K562 (cell line): Measurements from ENCODE around the gene TACR2. TPM values are rescaled to one million over a fixed set of nuclear protein-coding genes. Genes with fewer than 3 reads are reported as not detected.

Experiments used
- ATAC-seq: fragments of 200-7000 bp; cut with Tn5 transposase; 3 replicates; pipeline ENCODE4 v1.9.1; 2020; ENCODE audit warnings: moderate library complexity
- BruUV-seq: library from RNA; stranded (reverse); fragments of 400-500 nt; replicated peaks from 2 replicates; lab custom pipeline; 2021; lab: Mats Ljungman, UMichigan
- CTCF ChIA-PET: fragments of 300-600 bp; formaldehyde crosslinking; extraction: SDS; loops from one replicate; lab custom pipeline; 2021; ENCODE audit warnings: low intra/inter-chr PET ratio; lab: Yijun Ruan, JAX
- POLR2A ChIA-PET: fragments of 300-600, 350-650 bp; sonication (Branson Sonifier 250); formaldehyde crosslinking; extraction: SDS; loops from one replicate; lab custom pipeline; 2021; ENCODE audit warnings: antibody characterized with exemption, inconsistent platforms; lab: Yijun Ruan, JAX
- DNase-seq, 4 experiments: peaks; one replicate each; pipeline versions ENCODE4 v3.0.0 to v3.0.0-alpha.2; 2011 to 2018; ENCODE audit warnings: low spot score in 3 of 4, mixed read lengths in 3 of 4; ENCODE audit errors: extremely low read depth in 1 of 4
- FAIRE-seq: peaks from 2 replicates; lab custom pipeline; 2011; peaks lifted over from hg19 to GRCh38; lab: Jason Lieb, UNC
- H2AFZ ChIP-seq: 2 replicates; pipeline ENCODE4 v1.6.0; 2011; ENCODE audit warnings: low read depth, low read length, control low read depth, inconsistent platforms
- H3K27ac ChIP-seq: fragments of 200-600 bp; 3 replicates; pipeline ENCODE4 v1.8.0; 2011; ENCODE audit warnings: low read depth, mild to moderate bottlenecking, control low read depth, inconsistent platforms, low read length, moderate library complexity, mixed read lengths; ENCODE audit errors: extremely low read depth
- H3K27me3 ChIP-seq, 2 experiments: fragments of 300-600 bp in 1 of 2; 2 replicates in 1 of 2; 3 replicates in 1 of 2; pipeline versions ENCODE4 v1.6.0 to v1.8.0; 2011; ENCODE audit warnings: inconsistent platforms in 2 of 2, low read length in 2 of 2, mild to moderate bottlenecking in 1 of 2, mixed read lengths in 1 of 2, moderate library complexity in 1 of 2; ENCODE audit not compliant: control insufficient read depth in 2 of 2, insufficient read depth in 2 of 2
- H3K36me3 ChIP-seq: fragments of 300-600 bp; 3 replicates; pipeline ENCODE4 v1.8.0; 2011; ENCODE audit warnings: mild to moderate bottlenecking, low read length, inconsistent platforms; ENCODE audit not compliant: control insufficient read depth, insufficient read depth
- H3K4me1 ChIP-seq, 2 experiments: fragments of 200-600 bp in 1 of 2; replicated peaks in 1 of 2; 2 replicates in 1 of 2; 3 replicates in 1 of 2; pipeline versions ENCODE4 v1.5.1 to v1.8.0; 2011; ENCODE audit warnings: inconsistent platforms in 2 of 2, low read length in 2 of 2, mild to moderate bottlenecking in 1 of 2, mixed read lengths in 1 of 2, moderate library complexity in 1 of 2; ENCODE audit not compliant: control insufficient read depth in 2 of 2, insufficient read depth in 2 of 2
- H3K4me2 ChIP-seq: 2 replicates; pipeline ENCODE4 v1.6.1; 2011; ENCODE audit warnings: low read length, control low read depth, inconsistent platforms, mixed read lengths; ENCODE audit not compliant: insufficient read depth
- H3K4me3 ChIP-seq: fragments of 200-600 bp; sonication (generic), shearing (Covaris generic); 2 replicates; pipeline ENCODE4 v1.5.1; 2016; ENCODE audit warnings: control low read depth, inconsistent platforms
- H3K79me2 ChIP-seq: fragments of 200-600 bp; 3 replicates; pipeline ENCODE4 v1.8.0; 2011; ENCODE audit warnings: low read length, inconsistent platforms; ENCODE audit not compliant: control insufficient read depth, insufficient read depth
- H3K9ac ChIP-seq, 2 experiments: 2 replicates each; pipeline versions ENCODE4 v1.6.0 to v1.6.1; 2011; ENCODE audit warnings: low read depth in 2 of 2, low read length in 2 of 2, control low read depth in 1 of 2, inconsistent platforms in 1 of 2, mild to moderate bottlenecking in 1 of 2, mixed read lengths in 1 of 2; ENCODE audit not compliant: insufficient read depth in 1 of 2
- H3K9me1 ChIP-seq: one replicate; pipeline ENCODE4 v1.6.0; 2011; ENCODE audit warnings: inconsistent platforms, mild to moderate bottlenecking, low read length, moderate library complexity; ENCODE audit not compliant: control insufficient read depth, insufficient read depth
- H3K9me3 ChIP-seq: replicated peaks from 2 replicates; pipeline ENCODE4 v1.5.1; 2011; ENCODE audit warnings: low read depth, low read length, inconsistent platforms; ENCODE audit not compliant: control insufficient read depth, insufficient read depth
- H4K20me1 ChIP-seq: replicated peaks from 2 replicates; pipeline ENCODE4 v1.6.1; 2011; ENCODE audit warnings: low read length, inconsistent platforms, mixed read lengths; ENCODE audit not compliant: control insufficient read depth, insufficient read depth
- ATF1 ChIP-seq, 2 experiments: fragments of 450-650 bp in 1 of 2; IDR thresholded peaks; 2 replicates each; pipeline ENCODE4 v1.6.1; 2016; ENCODE audit warnings: missing compliant biosample characterization in 1 of 2, missing genetic modification characterization in 1 of 2
- NFE2 ChIP-seq: IDR thresholded peaks from 2 replicates; pipeline ENCODE4 v1.6.1; 2014; ENCODE audit warnings: antibody characterized with exemption, low read depth
- POLR2A ChIP-seq: fragments of 450-650 bp; conservative IDR thresholded peaks from 2 replicates; pipeline ENCODE4 v1.6.1; 2016
- PURB ChIP-seq: sonication (generic); formaldehyde crosslinking; IDR thresholded peaks from 2 replicates; pipeline ENCODE4 v1.9.0; 2021; ENCODE audit warnings: low read depth, mild to moderate bottlenecking, missing genetic modification reagents
- SIX5 ChIP-seq, 2 experiments: IDR thresholded peaks; 2 replicates each; pipeline ENCODE4 v1.6.1; 2011; ENCODE audit warnings: low read length in 2 of 2, borderline replicate concordance in 1 of 2, low read depth in 1 of 2, mild to moderate bottlenecking in 1 of 2, moderate library complexity in 1 of 2; ENCODE audit not compliant: insufficient read depth in 1 of 2
- SP2 ChIP-seq: IDR thresholded peaks from 2 replicates; pipeline ENCODE4 v1.6.1; 2011; ENCODE audit warnings: mild to moderate bottlenecking, low read depth, low read length, moderate library complexity; ENCODE audit not compliant: poor library complexity, severe bottlenecking; ENCODE audit errors: extremely low read depth
- SUPT5H ChIP-seq: fragments of 450-650 bp; IDR thresholded peaks from 2 replicates; pipeline ENCODE4 v1.6.1; 2016
- TAF1 ChIP-seq: IDR thresholded peaks from 2 replicates; pipeline ENCODE4 v1.6.1; 2011; ENCODE audit warnings: mild to moderate bottlenecking, low read length, moderate library complexity; ENCODE audit not compliant: insufficient read depth, control insufficient read depth, severe bottlenecking; ENCODE audit errors: extremely low read depth
- WHSC1 ChIP-seq: IDR thresholded peaks from one replicate; pipeline ENCODE4 v1.6.1; 2012; ENCODE audit warnings: low read length, control low read depth, inconsistent platforms
- ZNF121 ChIP-seq: sonication (generic); formaldehyde crosslinking; conservative IDR thresholded peaks from 2 replicates; pipeline ENCODE4 v1.8.0; 2022; ENCODE audit warnings: missing genetic modification reagents
- WGBS: fragments of 100-300 bp; shearing (Covaris generic); methylation state at CpG from one replicate; pipeline ENCODE4 v1.1.6; 2016; ENCODE audit warnings: low coverage, mixed read lengths; ENCODE audit not compliant: insufficient coverage; ENCODE audit errors: missing lambda C conversion rate; 5-methylcytosine and 5-hydroxymethylcytosine counted together
- in situ Hi-C: fragments of 300-500 bp; cut with MboI; formaldehyde crosslinking; loops from 4 replicates; pipeline ENCODE4 v1.15.0; 2018; ENCODE audit warnings: inconsistent platforms, mixed read lengths
- intact Hi-C: fragments of 100-400 bp; cut with micrococcal nuclease; formaldehyde crosslinking; loops from 2 replicates; pipeline ENCODE4 v1.14.2; 2022
- polyA plus RNA-seq, 8 experiments: library from polyadenylated mRNA; depleted of rRNA in 4 of 8; stranded (reverse) in 5 of 8; unstranded in 3 of 8; fragments of >200 nt; fragmentation: Nextera tagmentation in 2 of 8; fragmentation: Illumina TruSeq in 1 of 8; extraction: Ambion mirVana in 2 of 8; extraction: Trizol in 1 of 8; gene quantifications; 2 replicates each; pipeline versions ENCODE4 v1.2.1 to v1.2.3, GENCODE V29; 2011 to 2014; ENCODE audit warnings: inconsistent platforms in 1 of 8, missing spikeins in 1 of 8
- total RNA-seq, 7 experiments: library from RNA; depleted of rRNA in 6 of 7; stranded (reverse); fragments of >200 nt in 6 of 7; fragmentation: Illumina TruSeq in 2 of 7; extraction: Trizol in 2 of 7; gene quantifications; 2 replicates each; pipeline versions ENCODE4 v1.2.1 to v1.2.3, GENCODE V29; 2011 to 2021; ENCODE audit warnings: low replicate concordance in 1 of 7

TACR2 gene
- total and polyA plus RNA-seq, 9 of the 15 experiments (the other 6 are each of a cell fraction or from before 2014, with no cell fraction given) = not detected

GRCh38 chr10:69403519-69403918 is 13.2 kb downstream of the TACR2 start:
- Histone ChIP-seq H3K36me3 (peaks cover 58% of the 10 kb centered on the region), H3K79me2 (no peaks in the 10 kb centered on the region), H3K27me3 (no peaks in the 10 kb centered on the region), H3K4me1 (peaks cover 4 to 23% of the 10 kb centered on the region in 2 experiments; a peak in 4 of 5 replicates), H3K9me1 (peaks cover 2% of the 10 kb centered on the region), H3K9me3 (no peaks in the 10 kb centered on the region), H2AFZ (no peak overlapping the region), H3K4me3 (no peak overlapping the region), H3K4me2 (no peak overlapping the region), H3K9ac (no peak overlapping the region), H3K27ac (no peak overlapping the region), H4K20me1 (0 out of 2 replicates have a peak, but pooled peaks cover 4% of the 10 kb centered on the region)
- 67% methylated on average over 3 of the region's 3 CpGs for WGBS
- POLR2A ChIA-PET = interaction anchor here (1.8 kb wide), 1 partner anchor 11 kb away, joined by 6 read pairs; no protein-coding TSS in a partner anchor
- intact Hi-C loops = no loop called here
- ATAC-seq = no peak
- CTCF ChIA-PET = no interaction called here
- peak; percentile 73 for FAIRE-seq
- no peak for DNase-seq
- in situ Hi-C loops = no loop called here
- no TSS peak for BruUV-seq
- TF ChIP-seq SP2 (no peak), SIX5 (IDR thresholded peaks at IDR 0.05; ENCODE audit: borderline replicate concordance in 1 of 2, insufficient read depth in 1 of 2, low read depth in 1 of 2, low read length in 2 of 2) (no peak), WHSC1 (no peak), POLR2A (0 out of 2 replicates have a peak, but pooled peaks have one; percentile 5), NFE2 (no peak)

GRCh38 chr10:69403066-69403465 is 13.7 kb downstream of the TACR2 start:
- TF ChIP-seq ATF1 (CRISPR knock-in tag; IDR thresholded peaks at IDR 0.05) (no peak), ATF1 (tag; IDR thresholded peaks at IDR 0.05) (no peak), POLR2A (0 out of 2 replicates have a peak, but pooled peaks have one; percentile 35), ZNF121 (peak; percentile 91), SUPT5H (0 out of 2 replicates have a peak, but pooled peaks have one; percentile 34), PURB (CRISPR knock-in tag) (no peak), TAF1 (no peak)
- peaks cover 2% of the 10 kb centered on the region for H3K9me1 ChIP-seq
- intact Hi-C loops = no loop called here
- ChIA-PET CTCF (no interaction called here), POLR2A (interaction anchor here (1.8 kb wide), 1 partner anchor 10 kb away, joined by 6 read pairs; no protein-coding TSS in a partner anchor)
- H4K20me1 ChIP-seq = 0 out of 2 replicates have a peak, but pooled peaks cover 4% of the 10 kb centered on the region
- H3K4me3 ChIP-seq = no peak overlapping the region
- in situ Hi-C loops = no loop called here
- no peak overlapping the region for H3K27ac ChIP-seq
- no peaks in the 10 kb centered on the region for H3K79me2 ChIP-seq
- 61% methylated on average over 1 of the region's 1 CpG for WGBS
- no TSS peak for BruUV-seq
- peaks cover 63% of the 10 kb centered on the region for H3K36me3 ChIP-seq
- no peak overlapping the region for H3K9ac ChIP-seq
- no peak overlapping the region for H2AFZ ChIP-seq
- FAIRE-seq = no peak
- no peak overlapping the region for H3K4me2 ChIP-seq
- H3K27me3 ChIP-seq = no peaks in the 10 kb centered on the region
- H3K4me1 ChIP-seq = peaks cover 3 to 22% of the 10 kb centered on the region in 2 experiments; a peak in 4 of 5 replicates
- no peaks in the 10 kb centered on the region for H3K9me3 ChIP-seq
- ATAC-seq = no peak
- no peak for DNase-seq
